ENCODE results near the gene FAXC.

GRCh38 chr6:99282479-99283062 lies 66.9 kb downstream of the FAXC start:
- no peak for TF ChIP-seq BACH2 (CRISPR knock-in tag; IDR thresholded peaks at IDR 0.05; ENCODE audit: borderline replicate concordance)
- no peak for TF ChIP-seq CREB5 (CRISPR knock-in tag; IDR thresholded peaks at IDR 0.05; ENCODE audit: low read depth)
- no peak for TF ChIP-seq RARB (CRISPR knock-in tag; IDR thresholded peaks at IDR 0.05)
- TF ChIP-seq, protein P1, sequence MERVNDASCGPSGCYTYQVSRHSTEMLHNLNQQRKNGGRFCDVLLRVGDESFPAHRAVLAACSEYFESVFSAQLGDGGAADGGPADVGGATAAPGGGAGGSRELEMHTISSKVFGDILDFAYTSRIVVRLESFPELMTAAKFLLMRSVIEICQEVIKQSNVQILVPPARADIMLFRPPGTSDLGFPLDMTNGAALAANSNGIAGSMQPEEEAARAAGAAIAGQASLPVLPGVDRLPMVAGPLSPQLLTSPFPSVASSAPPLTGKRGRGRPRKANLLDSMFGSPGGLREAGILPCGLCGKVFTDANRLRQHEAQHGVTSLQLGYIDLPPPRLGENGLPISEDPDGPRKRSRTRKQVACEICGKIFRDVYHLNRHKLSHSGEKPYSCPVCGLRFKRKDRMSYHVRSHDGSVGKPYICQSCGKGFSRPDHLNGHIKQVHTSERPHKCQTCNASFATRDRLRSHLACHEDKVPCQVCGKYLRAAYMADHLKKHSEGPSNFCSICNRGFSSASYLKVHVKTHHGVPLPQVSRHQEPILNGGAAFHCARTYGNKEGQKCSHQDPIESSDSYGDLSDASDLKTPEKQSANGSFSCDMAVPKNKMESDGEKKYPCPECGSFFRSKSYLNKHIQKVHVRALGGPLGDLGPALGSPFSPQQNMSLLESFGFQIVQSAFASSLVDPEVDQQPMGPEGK (CRISPR knock-in tag; IDR thresholded peaks at IDR 0.05; ENCODE audit: borderline replicate concordance): no peak
- no peak for TF ChIP-seq ESRRG (CRISPR knock-in tag; IDR thresholded peaks at IDR 0.05)
- no peak for TF ChIP-seq GLIS3 (CRISPR knock-in tag; IDR thresholded peaks at IDR 0.05)
- no peak for TF ChIP-seq ZFP3 (CRISPR knock-in tag; IDR thresholded peaks at IDR 0.05)
- no peak for TF ChIP-seq ZFP30 (CRISPR knock-in tag; IDR thresholded peaks at IDR 0.05)
- no peak for TF ChIP-seq ZNF8 (CRISPR knock-in tag; IDR thresholded peaks at IDR 0.05)
- TF ChIP-seq TCF4 (CRISPR knock-in tag; IDR thresholded peaks at IDR 0.05; ENCODE audit: borderline replicate concordance): no peak
- no peak for TF ChIP-seq ZNF70 (CRISPR knock-in tag; IDR thresholded peaks at IDR 0.05)
- no peak for TF ChIP-seq ISL1 (CRISPR knock-in tag; IDR thresholded peaks at IDR 0.05)
- no peak for TF ChIP-seq ZNF565 (CRISPR knock-in tag; conservative IDR thresholded peaks at IDR 0.05; ENCODE audit: low read depth)

Data from SK-N-SH treated with all-trans-retinoic acid at 6 μM for 48 hours (cell line).